Colonic mucosa (tissue), 4 donors: Measurements from ENCODE around the gene IFNAR2. TPM values are rescaled to one million over a fixed set of nuclear protein-coding genes. Genes with fewer than 3 reads are reported as not detected.

Experiments
- DNase-seq: peaks from one replicate; pipeline ENCODE4 v3.0.0-alpha.2; 2020
- H3K27ac ChIP-seq: fragments of 200-600 bp; one replicate; pipeline ENCODE4 v1.8.0; 2021
- H3K27me3 ChIP-seq: fragments of 200-600 bp; one replicate; pipeline ENCODE4 v1.8.0; 2021
- H3K36me3 ChIP-seq: fragments of 200-600 bp; one replicate; pipeline ENCODE4 v1.8.0; 2021
- H3K4me1 ChIP-seq: fragments of 200-600 bp; one replicate; pipeline ENCODE4 v1.8.0; 2021; ENCODE audit warnings: mild to moderate bottlenecking
- H3K4me3 ChIP-seq: fragments of 200-600 bp; one replicate; pipeline ENCODE4 v1.8.0; 2021
- H3K9ac ChIP-seq, 2 donors: one replicate each; pipeline ENCODE4 v1.7.0; 2013; ENCODE audit warnings: control low read depth in 2 of 2, low read depth in 2 of 2, low read length in 2 of 2
- H3K9me3 ChIP-seq: fragments of 200-600 bp; one replicate; pipeline ENCODE4 v1.8.0; 2021
- CTCF ChIP-seq: fragments of 200-600 bp; IDR thresholded peaks from one replicate; pipeline ENCODE4 v1.8.0; 2022; ENCODE audit warnings: antibody characterized with exemption, mild to moderate bottlenecking
- intact Hi-C: fragments of 100-400 bp; cut with DNase I; formaldehyde crosslinking; loops from one replicate; pipeline ENCODE4 v1.14.1; 2022
- total RNA-seq, 2 donors: library from RNA; stranded (reverse); fragmentation: NEBNext Ultra II Directional in 1 of 2; extraction: Animal tissue kit (Norgen Biotek cat#: 25700) in 1 of 2; gene quantifications; one replicate each; pipeline ENCODE4 v1.2.1, GENCODE V29; 2021
- donor health status: healthy.
- donor health status: DM: no; HTN: no; CAD: no.
- donor health status: DM: no; HTN: no; CAD: no.

The IFNAR2 gene
- total RNA-seq, 2 donors from 2014 or later, result 7.0 to 19.5 TPM

GRCh38 chr21:33270986-33271385 is 41.2 kb downstream of the IFNAR2 start:
- intact Hi-C loops, result no loop called here
- TF ChIP-seq CTCF, result no peak
- Histone ChIP-seq H3K4me3 (no peak overlapping the region), H3K9ac (no peak overlapping the region), H3K27me3 (no peaks in the 10 kb centered on the region), H3K4me1 (peaks cover 5% of the 10 kb centered on the region), H3K36me3 (no peaks in the 10 kb centered on the region), H3K27ac (no peak overlapping the region), H3K9me3 (no peaks in the 10 kb centered on the region)
- no peak for DNase-seq

GRCh38 chr21:33273044-33273443 is 43.3 kb downstream of the IFNAR2 start:
- H3K27me3 ChIP-seq, result no peaks in the 10 kb centered on the region
- H3K36me3 ChIP-seq, result no peaks in the 10 kb centered on the region
- intact Hi-C loops, result no loop called here
- H3K9ac ChIP-seq, result no peak overlapping the region
- no peak overlapping the region for H3K27ac ChIP-seq
- no peak for TF ChIP-seq CTCF
- no peaks in the 10 kb centered on the region for H3K4me1 ChIP-seq
- H3K9me3 ChIP-seq, result no peaks in the 10 kb centered on the region
- DNase-seq, result no peak
- no peak overlapping the region for H3K4me3 ChIP-seq

GRCh38 chr21:33278721-33279120 is 49.0 kb downstream of the IFNAR2 start:
- H3K36me3 ChIP-seq, result no peaks in the 10 kb centered on the region

GRCh38 chr21:33279330-33279820 is 49.6 kb downstream of the IFNAR2 start:
- Histone ChIP-seq H3K27ac (no peak overlapping the region), H3K36me3 (no peaks in the 10 kb centered on the region), H3K9me3 (no peaks in the 10 kb centered on the region), H3K27me3 (no peaks in the 10 kb centered on the region), H3K4me1 (no peaks in the 10 kb centered on the region), H3K9ac (no peak overlapping the region), H3K4me3 (no peak overlapping the region)
- no peak for TF ChIP-seq CTCF
- no peak for DNase-seq
- intact Hi-C loops, result no loop called here

More at GRCh38 chr21:33278721-33279120, 49.0 kb downstream of the IFNAR2 start:
- TF ChIP-seq CTCF, result no peak
- Histone ChIP-seq H3K4me1 (no peaks in the 10 kb centered on the region), H3K9ac (no peak overlapping the region), H3K27me3 (no peaks in the 10 kb centered on the region), H3K4me3 (no peak overlapping the region), H3K27ac (no peak overlapping the region), H3K9me3 (no peaks in the 10 kb centered on the region)
- intact Hi-C loops, result no loop called here
- DNase-seq, result no peak

Other genes starting within 250 kb of the IFNAR2 start
- gene OLIG2, start 204.0 kb upstream of the IFNAR2 start, total RNA-seq, result not detected
- not detected for gene OLIG1, start 159.8 kb upstream of the IFNAR2 start, total RNA-seq
- gene IL10RB, start 36.4 kb downstream of the IFNAR2 start, total RNA-seq, result 10 to 100 TPM; 48.0 to 86.3 TPM
- 10 to 100 TPM; 32.3 to 62.2 TPM for gene IFNAR1, start 95.0 kb downstream of the IFNAR2 start, total RNA-seq
- gene IFNGR2, start 173.5 kb downstream of the IFNAR2 start, total RNA-seq, result 100 to 1,000 TPM in 1 of 2 donors, 10 to 100 TPM in 1; 53.7 to 128 TPM